Measurements from ENCODE around the gene SRRT. TPM values are rescaled to one million over a fixed set of nuclear protein-coding genes. Genes with fewer than 3 reads are reported as not detected.

SRRT gene, protein sequence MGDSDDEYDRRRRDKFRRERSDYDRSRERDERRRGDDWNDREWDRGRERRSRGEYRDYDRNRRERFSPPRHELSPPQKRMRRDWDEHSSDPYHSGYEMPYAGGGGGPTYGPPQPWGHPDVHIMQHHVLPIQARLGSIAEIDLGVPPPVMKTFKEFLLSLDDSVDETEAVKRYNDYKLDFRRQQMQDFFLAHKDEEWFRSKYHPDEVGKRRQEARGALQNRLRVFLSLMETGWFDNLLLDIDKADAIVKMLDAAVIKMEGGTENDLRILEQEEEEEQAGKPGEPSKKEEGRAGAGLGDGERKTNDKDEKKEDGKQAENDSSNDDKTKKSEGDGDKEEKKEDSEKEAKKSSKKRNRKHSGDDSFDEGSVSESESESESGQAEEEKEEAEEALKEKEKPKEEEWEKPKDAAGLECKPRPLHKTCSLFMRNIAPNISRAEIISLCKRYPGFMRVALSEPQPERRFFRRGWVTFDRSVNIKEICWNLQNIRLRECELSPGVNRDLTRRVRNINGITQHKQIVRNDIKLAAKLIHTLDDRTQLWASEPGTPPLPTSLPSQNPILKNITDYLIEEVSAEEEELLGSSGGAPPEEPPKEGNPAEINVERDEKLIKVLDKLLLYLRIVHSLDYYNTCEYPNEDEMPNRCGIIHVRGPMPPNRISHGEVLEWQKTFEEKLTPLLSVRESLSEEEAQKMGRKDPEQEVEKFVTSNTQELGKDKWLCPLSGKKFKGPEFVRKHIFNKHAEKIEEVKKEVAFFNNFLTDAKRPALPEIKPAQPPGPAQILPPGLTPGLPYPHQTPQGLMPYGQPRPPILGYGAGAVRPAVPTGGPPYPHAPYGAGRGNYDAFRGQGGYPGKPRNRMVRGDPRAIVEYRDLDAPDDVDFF
- total RNA-seq (2014; rRNA removed; shearing (Covaris generic)) = 93.0 and 116 TPM in 2 replicates

- DNase-seq (ENCODE audit: low read depth) = peak; percentile 100
Measured at GRCh38 chr7:100874577-100875355, at the start of gene SRRT. Gene SRRT, plus strand, starts transcription at chr7:100875103. Its CDS starts 488 bp downstream, at chr7:100875591.

GRCh38 chr7:100825215-100825671 is 49.7 kb upstream of the SRRT start:
- DNase-seq (ENCODE audit: low read depth) = no peak

DNA sequence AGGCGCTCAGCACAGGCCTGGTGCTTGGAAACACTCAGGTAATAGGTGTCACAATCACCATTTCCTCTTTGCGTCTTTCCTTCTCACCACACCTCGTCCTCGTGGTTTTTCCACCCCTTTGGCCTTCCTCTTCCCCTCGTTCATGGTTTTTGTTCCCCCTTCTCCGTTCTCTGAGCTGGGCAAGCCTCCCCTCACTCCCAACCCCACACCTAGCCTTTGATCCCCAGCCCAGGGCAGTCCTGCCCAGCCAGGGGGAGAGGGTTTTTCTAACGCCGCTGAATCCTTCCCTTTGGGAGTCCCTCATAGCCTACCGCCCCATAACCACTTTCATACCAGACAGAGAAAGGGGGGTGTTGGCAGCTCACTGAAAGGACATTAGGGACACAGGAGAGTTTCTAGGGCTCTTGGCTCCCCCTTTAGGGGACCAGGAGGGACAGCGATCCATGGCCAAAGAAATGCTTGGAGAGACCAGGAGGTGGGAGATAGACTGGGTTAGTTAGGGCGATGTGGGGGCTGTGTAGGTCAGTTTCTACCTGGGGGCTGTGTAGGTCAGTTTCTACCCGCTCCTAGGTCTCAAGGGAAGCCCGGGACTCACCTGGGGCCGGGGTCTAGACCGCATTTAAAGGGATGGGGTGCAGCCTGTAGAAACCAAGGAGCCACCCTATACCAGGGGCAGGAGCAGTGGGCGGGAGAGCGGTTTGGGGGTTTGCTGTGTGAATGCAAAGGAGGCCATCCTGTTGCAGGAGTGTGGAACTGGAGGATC is 49.0 kb upstream of the SRRT start:
- DNase-seq (ENCODE audit: low read depth) = peak; percentile 71

DNA sequence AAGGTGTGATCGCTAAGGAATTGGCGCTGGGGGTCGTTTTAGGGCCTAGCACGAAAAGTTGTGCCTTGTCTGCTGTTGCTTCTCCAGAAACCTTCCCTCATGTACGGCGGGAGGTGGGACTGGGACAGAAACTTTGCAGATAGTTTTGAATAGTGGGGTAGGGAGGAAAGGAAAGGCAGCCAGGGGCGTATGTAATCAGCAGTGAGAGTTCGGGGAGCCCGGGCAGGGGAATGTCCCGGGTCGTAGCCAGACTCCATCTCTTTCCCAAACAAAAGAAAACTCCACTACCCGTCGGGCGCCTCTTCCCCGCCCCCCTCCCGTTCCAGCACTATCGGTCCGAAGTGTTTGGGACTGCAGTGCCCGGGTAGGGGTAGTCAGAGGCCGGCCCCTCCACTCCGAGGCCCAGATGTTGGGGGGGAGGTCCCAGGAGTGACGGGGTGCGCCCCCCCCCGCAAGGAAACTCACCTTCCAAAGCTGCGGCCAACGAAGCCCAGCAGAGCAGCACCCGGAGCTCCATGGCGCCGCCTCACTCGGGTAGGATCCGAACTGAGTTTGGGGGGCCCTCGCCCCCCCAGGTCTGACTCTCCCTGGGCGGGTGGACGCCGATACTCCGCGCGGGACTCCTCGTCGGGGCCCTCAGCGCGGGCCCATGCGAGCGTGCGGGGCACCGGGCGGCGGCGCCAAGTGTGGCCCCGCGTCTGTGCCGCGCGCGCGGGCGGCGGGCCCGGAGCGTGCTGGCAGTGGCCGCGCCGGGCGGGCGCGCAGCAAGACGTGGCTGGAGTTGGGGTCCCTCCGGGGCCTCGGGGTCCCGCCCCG is 48.2 kb upstream of the SRRT start:
- DNase-seq (ENCODE audit: low read depth) = peak; percentile 49

GRCh38 chr7:100827330-100828226 is 47.3 kb upstream of the SRRT start, which contains the start of gene EPHB4:
Gene EPHB4, minus strand, starts transcription at chr7:100827523. Its CDS starts 493 bp downstream, at chr7:100827030.
- DNase-seq (ENCODE audit: low read depth) = peak; percentile 94

DNA sequence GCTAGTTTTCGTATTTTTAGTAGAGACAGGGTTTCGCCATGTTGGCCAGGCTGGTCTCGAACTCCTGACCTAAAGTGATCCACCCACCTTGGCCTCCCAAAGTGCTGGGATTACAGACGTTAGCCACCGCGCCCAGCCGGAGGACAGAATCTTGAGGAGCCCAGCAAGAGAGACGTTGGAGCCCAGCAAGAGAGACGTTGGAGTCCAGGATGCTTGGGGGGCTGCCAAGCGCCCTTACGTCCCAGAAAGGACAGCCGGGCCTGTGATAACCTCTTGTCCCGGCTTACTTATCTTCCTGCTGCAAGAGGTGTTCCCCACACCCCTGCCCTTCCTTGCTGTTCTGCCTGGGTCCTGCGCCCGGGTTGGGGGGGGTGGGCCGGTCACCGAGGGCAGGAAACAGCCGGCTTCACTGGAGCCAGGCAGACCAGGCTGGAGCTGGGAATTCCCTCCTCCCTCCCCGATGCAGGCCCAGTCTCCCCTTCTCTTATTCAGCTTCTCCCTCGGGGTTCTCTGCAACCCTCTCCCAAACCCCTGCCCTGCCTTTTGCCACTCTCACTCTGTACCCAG is 45.7 kb upstream of the SRRT start:
- no peak for DNase-seq (ENCODE audit: low read depth)

- no peak for DNase-seq (ENCODE audit: low read depth)
Measured at GRCh38 chr7:100830396-100830795, 44.5 kb upstream of the SRRT start.

DNA sequence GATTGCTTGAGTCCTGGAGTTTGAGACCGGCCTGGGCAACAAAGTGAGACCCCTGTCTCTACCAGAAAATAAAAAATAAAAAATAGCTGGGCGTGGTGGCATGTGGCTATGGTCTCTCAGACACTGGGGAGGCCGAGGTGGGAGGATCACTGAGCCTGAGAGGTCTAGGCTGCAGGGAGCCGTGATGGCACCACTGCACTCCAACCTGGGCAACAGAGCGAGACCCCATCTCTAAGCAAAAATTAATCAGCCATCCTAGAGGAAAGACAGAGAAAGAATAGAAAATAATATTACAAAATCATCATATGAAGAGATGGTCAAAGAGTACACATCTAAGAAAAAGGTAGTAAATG is 42.6 kb upstream of the SRRT start:
- DNase-seq (ENCODE audit: low read depth) = no peak

DNA sequence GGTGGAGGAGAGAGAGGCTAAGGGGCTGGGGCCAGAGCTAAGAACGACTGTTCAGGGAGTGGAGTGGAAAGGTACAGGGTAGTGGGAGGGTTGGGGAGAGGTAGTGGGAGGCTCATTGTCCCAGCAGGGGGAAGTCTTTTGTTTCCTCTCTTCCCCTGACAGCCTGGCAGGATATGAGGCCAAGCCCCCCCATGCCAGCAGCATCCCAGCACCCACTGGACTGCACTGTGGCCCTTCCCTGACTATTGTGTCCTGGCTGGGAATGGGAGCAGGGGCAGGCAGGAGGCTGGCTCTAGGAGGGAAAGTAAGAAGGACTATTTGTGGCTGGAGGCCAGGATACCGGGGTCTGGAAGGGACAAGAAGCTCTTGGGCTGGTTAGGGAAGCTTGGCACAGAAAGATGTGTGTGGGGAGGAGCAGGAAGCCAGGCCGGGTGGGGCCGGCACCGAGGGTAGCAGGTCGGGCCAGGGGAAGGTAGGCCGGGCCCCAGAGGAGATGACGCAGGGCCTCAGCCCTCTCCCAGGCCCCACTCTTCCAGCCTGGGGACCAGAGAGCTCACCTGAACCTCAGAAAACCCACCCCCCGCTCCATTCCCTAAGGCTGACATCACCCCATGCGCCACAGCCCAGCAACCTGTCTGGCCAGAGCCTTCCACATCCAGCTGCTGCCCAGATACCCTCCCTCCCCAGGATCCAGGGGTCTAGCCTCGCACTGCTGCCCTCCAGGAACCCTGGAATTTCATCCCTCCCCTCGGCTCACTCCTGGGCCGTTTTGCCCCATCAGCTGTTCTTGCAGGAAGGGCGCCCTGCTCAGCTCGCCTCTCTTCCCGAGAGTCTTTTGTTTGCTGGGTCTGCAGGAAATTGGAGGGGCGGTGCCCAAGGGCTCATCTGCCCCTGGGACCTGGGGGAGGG is 38.7 kb upstream of the SRRT start:
- DNase-seq (ENCODE audit: low read depth) = peak; percentile 36

- DNase-seq (ENCODE audit: low read depth) = no peak
Measured at GRCh38 chr7:100836812-100837098, 38.1 kb upstream of the SRRT start.

DNA sequence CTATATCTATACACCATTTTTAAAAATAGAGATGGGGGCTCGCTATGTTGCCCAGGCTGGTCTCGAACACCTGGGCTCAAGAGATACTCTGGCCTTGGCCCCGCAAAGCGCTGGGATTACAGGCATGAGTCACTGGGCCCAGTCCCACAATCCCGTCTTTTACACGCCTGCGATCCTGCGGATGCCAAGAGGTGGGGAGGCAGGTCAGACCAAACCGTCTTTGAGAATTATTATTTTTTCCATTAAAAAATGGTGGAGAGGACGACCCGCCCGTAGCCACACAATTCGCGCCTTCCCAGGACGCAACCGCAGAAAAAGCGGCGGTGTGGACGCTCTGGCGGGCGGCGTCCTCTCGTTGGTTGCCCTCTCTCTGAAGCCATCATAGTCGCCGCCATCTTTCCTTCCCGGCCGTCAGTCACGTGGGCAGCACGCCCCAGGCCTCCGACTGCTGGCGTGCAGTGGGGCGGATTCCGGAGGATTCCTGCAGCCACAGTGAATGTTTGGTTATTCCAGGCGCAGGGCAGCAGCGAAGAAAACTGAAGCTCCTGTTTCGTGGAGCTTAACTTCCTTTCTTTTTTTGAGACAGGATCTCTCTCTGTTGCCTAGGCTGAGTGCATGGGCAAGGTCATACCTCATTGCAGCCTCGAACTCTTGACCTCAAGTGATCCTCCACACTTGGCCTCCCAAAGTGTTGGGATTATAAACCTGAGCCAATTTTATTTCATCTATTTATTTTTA is 37.6 kb upstream of the SRRT start:
- peak; percentile 99 for DNase-seq (ENCODE audit: low read depth)

GRCh38 chr7:100839361-100839760 is 35.5 kb upstream of the SRRT start:
- DNase-seq (ENCODE audit: low read depth) = no peak

DNA sequence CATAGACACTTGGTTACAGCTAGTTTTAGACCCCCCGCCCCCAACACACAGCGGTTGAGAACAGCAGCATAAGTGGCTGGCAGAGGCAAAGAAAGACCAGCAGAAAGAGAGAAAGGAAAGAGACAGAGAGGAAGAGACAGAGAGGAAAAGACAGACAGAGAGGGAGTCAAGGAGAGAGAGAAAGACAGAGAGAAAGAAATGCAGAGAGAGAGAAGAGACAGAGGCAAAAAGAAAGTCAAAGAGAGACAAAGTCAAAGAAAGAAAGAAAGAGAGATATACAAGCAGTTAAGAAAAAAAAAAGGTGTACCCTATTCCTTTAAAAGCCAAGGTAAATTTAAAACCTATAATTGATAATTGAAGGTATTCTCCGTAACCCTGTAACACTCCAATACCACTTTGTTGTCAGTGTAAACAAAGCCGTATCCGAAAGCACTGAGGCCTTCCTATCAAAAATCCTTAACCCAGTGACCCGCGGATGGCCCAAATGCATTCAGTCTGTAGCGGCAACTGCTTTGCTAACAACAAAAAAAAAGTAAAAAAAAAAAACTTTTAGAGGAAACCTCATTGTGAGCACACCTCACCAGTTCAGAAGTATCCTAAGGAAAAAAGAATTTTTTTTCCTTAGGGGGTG is 34.3 kb upstream of the SRRT start:
- no peak for DNase-seq (ENCODE audit: low read depth)

DNA sequence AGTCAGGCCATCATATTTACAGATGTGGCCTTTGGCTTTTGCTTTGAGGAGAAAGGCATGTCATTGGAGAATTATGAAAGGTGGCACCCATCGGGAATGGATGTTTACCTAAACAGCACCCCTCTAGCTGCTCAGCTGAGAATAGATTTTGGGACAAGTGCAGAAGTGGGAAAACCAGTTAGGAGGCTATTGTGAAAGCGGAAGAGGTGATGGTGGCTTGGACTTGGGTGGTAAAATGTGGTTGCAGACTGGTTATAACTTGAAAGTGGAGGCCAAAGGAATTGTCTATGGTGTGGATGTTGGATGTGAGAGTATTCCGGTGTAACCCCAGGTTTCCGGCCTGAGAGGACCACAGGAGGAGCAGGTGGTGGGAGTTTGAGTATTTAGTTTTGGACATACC is 27.5 kb upstream of the SRRT start:
- no peak for DNase-seq (ENCODE audit: low read depth)

GRCh38 chr7:100852048-100852872 is 22.6 kb upstream of the SRRT start, which contains the start of gene SLC12A9:
Gene SLC12A9, plus strand, starts transcription at chr7:100852713. Its CDS starts 1,485 bp downstream, at chr7:100854198.
- DNase-seq (ENCODE audit: low read depth) = peak; percentile 98

Data from Daoy (cell line).